ENCODE measurements around the gene ITPA. TPM values are rescaled to one million over a fixed set of nuclear protein-coding genes. Genes with fewer than 3 reads are reported as not detected.

The ITPA gene
- total and polyA plus RNA-seq, 10 of the 15 experiments (the other 5 are each of a cell fraction or from before 2014, with no cell fraction given) = 5.5 to 124 (median 66.3) TPM

GRCh38 chr20:3233991-3234498 lies 24.7 kb downstream of the ITPA start:
- ChIA-PET SMC1A (ENCODE audit: uncharacterized antibody, unreplicated experiment) (no interaction called here), POLR2A (no interaction called here), CTCF (no interaction called here), RAD21 (ENCODE audit: unreplicated experiment) (no interaction called here)
- no peak overlapping the region for H3K4me2 ChIP-seq (ENCODE audit: control insufficient read depth, insufficient read depth)
- no peaks in the 10 kb centered on the region; the same call in 1 of the 2 replicates for H3K4me1 ChIP-seq (ENCODE audit: control insufficient read depth, insufficient read depth, low read length)
- peaks cover 1 to 6% of the 10 kb centered on the region in 2 experiments; a peak in 3 of 4 replicates for H3K27me3 ChIP-seq (replicated peaks in 1 of 2; ENCODE audit: control insufficient read depth in 2 of 2, insufficient read depth in 2 of 2, low read length in 1 of 2)
- no TSS peak for BruUV-seq (replicated peaks)
- ATAC-seq (no peak), FAIRE-seq (no peak), DNase-seq (ENCODE audit: low read depth, low spot score) (no peak)
- no peak overlapping the region for H3K27ac ChIP-seq (ENCODE audit: control insufficient read depth, insufficient read depth)
- H4K20me1 ChIP-seq (ENCODE audit: control insufficient read depth, insufficient read depth) = no peaks in the 10 kb centered on the region
- intact Hi-C loops (cut with micrococcal nuclease; ENCODE audit: unreplicated experiment) (no loop called here), in situ Hi-C loops (cut with MboI) (no loop called here)
- H3K36me3 ChIP-seq (ENCODE audit: control insufficient read depth in 2 of 2, insufficient read depth in 2 of 2, low read length in 1 of 2) = no peaks in the 10 kb centered on the region
- WGBS (ENCODE audit: insufficient coverage, insufficient replicate concordance, low lambda C conversion rate, missing lambda C conversion rate) = 70% methylated on average over 16 of the region's 25 CpGs
- H2AFZ ChIP-seq (ENCODE audit: control insufficient read depth, low read depth, low read length) = no peak overlapping the region
- H3K9ac ChIP-seq (ENCODE audit: control insufficient read depth, insufficient read depth, low read length) = no peak overlapping the region
- H3K4me3 ChIP-seq = no peak overlapping the region
- H3K9me3 ChIP-seq (replicated peaks; ENCODE audit: control insufficient read depth, insufficient read depth, low read length) = no peaks in the 10 kb centered on the region
- H3K79me2 ChIP-seq (ENCODE audit: control insufficient read depth, insufficient read depth, low read length) = no peaks in the 10 kb centered on the region
- no peak for TF ChIP-seq MXI1 (IDR thresholded peaks at IDR 0.05; ENCODE audit: low read depth, low read length)
- TF ChIP-seq, protein P1, sequence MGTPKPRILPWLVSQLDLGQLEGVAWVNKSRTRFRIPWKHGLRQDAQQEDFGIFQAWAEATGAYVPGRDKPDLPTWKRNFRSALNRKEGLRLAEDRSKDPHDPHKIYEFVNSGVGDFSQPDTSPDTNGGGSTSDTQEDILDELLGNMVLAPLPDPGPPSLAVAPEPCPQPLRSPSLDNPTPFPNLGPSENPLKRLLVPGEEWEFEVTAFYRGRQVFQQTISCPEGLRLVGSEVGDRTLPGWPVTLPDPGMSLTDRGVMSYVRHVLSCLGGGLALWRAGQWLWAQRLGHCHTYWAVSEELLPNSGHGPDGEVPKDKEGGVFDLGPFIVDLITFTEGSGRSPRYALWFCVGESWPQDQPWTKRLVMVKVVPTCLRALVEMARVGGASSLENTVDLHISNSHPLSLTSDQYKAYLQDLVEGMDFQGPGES (IDR thresholded peaks at IDR 0.05) = no peak
- no peak for TF ChIP-seq CHD2 (IDR thresholded peaks at IDR 0.05; ENCODE audit: borderline replicate concordance, low read depth, low read length)
- TF ChIP-seq, protein P2, sequence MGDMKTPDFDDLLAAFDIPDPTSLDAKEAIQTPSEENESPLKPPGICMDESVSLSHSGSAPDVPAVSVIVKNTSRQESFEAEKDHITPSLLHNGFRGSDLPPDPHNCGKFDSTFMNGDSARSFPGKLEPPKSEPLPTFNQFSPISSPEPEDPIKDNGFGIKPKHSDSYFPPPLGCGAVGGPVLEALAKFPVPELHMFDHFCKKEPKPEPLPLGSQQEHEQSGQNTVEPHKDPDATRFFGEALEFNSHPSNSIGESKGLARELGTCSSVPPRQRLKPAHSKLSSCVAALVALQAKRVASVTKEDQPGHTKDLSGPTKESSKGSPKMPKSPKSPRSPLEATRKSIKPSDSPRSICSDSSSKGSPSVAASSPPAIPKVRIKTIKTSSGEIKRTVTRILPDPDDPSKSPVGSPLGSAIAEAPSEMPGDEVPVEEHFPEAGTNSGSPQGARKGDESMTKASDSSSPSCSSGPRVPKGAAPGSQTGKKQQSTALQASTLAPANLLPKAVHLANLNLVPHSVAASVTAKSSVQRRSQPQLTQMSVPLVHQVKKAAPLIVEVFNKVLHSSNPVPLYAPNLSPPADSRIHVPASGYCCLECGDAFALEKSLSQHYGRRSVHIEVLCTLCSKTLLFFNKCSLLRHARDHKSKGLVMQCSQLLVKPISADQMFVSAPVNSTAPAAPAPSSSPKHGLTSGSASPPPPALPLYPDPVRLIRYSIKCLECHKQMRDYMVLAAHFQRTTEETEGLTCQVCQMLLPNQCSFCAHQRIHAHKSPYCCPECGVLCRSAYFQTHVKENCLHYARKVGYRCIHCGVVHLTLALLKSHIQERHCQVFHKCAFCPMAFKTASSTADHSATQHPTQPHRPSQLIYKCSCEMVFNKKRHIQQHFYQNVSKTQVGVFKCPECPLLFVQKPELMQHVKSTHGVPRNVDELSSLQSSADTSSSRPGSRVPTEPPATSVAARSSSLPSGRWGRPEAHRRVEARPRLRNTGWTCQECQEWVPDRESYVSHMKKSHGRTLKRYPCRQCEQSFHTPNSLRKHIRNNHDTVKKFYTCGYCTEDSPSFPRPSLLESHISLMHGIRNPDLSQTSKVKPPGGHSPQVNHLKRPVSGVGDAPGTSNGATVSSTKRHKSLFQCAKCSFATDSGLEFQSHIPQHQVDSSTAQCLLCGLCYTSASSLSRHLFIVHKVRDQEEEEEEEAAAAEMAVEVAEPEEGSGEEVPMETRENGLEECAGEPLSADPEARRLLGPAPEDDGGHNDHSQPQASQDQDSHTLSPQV (IDR thresholded peaks at IDR 0.05) = no peak
- TF ChIP-seq NBN (IDR thresholded peaks at IDR 0.05) = no peak
- no peak for TF ChIP-seq FOS (IDR thresholded peaks at IDR 0.05; ENCODE audit: borderline replicate concordance, extremely low read depth, insufficient read length)
- no peak for TF ChIP-seq NFYA (IDR thresholded peaks at IDR 0.05; ENCODE audit: borderline replicate concordance, low read depth, low read length)
- TF ChIP-seq ATF7 (IDR thresholded peaks at IDR 0.05; ENCODE audit: low read depth) = no peak
- TF ChIP-seq DPF2 (IDR thresholded peaks at IDR 0.05) = no peak
- TF ChIP-seq PAX8 (IDR thresholded peaks at IDR 0.05) = no peak
